Subcutaneous abdominal adipose tissue (tissue), 5 donors: ENCODE data around the gene MUC22.
"Not testable (repeated sequence)": the region's sequence is repeated elsewhere in the genome, so short reads cannot be mapped to it uniquely, and the experiment has no call there.

ENCODE experiments used
- H3K27ac ChIP-seq: one replicate; pipeline ENCODE4 v1.7.0; 2013; ENCODE audit warnings: low read depth, mild to moderate bottlenecking, inconsistent platforms, low read length, moderate library complexity
- H3K27me3 ChIP-seq, 5 donors: one replicate each; pipeline ENCODE4 v1.7.0; 2013; ENCODE audit warnings: low read length in 5 of 5, inconsistent platforms in 1 of 5; ENCODE audit not compliant: control insufficient read depth in 5 of 5, insufficient read depth in 4 of 5
- H3K36me3 ChIP-seq, 5 donors: one replicate each; pipeline ENCODE4 v1.7.0; 2013; ENCODE audit warnings: low read length in 5 of 5; ENCODE audit not compliant: control insufficient read depth in 5 of 5, insufficient read depth in 5 of 5
- H3K4me1 ChIP-seq, 5 donors: one replicate each; pipeline ENCODE4 v1.7.0; 2013; ENCODE audit warnings: low read length in 5 of 5, mild to moderate bottlenecking in 3 of 5, moderate library complexity in 1 of 5; ENCODE audit not compliant: control insufficient read depth in 5 of 5, insufficient read depth in 5 of 5
- H3K4me3 ChIP-seq, 5 donors: one replicate each; pipeline ENCODE4 v1.7.0; 2013; ENCODE audit warnings: low read length in 5 of 5, low read depth in 1 of 5
- H3K9ac ChIP-seq, 5 donors: one replicate each; pipeline ENCODE4 v1.7.0; 2013; ENCODE audit warnings: low read length in 5 of 5, mild to moderate bottlenecking in 4 of 5, moderate library complexity in 3 of 5
- H3K9me3 ChIP-seq, 5 donors: one replicate each; pipeline ENCODE4 v1.7.0; 2013; ENCODE audit warnings: low read length in 5 of 5; ENCODE audit not compliant: control insufficient read depth in 5 of 5
- donor health status: healthy.
- donor health status: healthy.
- donor health status: healthy.
- donor health status: healthy.
- donor health status: healthy.

The MUC22 gene

GRCh38 chr6:31053873-31054272, 43.6 kb downstream of the MUC22 start:
- no peak overlapping the region for H3K27ac ChIP-seq
- H3K9ac ChIP-seq: no peak overlapping the region
- H3K4me3 ChIP-seq: no peak overlapping the region
- peaks cover 0 to 11% (median 7%) of the 10 kb centered on the region in 5 donors for H3K27me3 ChIP-seq
- no peaks in the 10 kb centered on the region for H3K4me1 ChIP-seq
- no peaks in the 10 kb centered on the region for H3K36me3 ChIP-seq
- H3K9me3 ChIP-seq: no peaks in the 10 kb centered on the region

GRCh38 chr6:31055441-31055840, 45.2 kb downstream of the MUC22 start:
- Histone ChIP-seq H3K9ac (no peak overlapping the region), H3K27ac (no peak overlapping the region), H3K4me3 (no peak overlapping the region), H3K27me3 (peaks cover 0 to 14% (median 7%) of the 10 kb centered on the region in 5 donors), H3K4me1 (no peaks in the 10 kb centered on the region), H3K9me3 (no peaks in the 10 kb centered on the region), H3K36me3 (no peaks in the 10 kb centered on the region)

- Histone ChIP-seq H3K36me3 (no peaks in the 10 kb centered on the region), H3K4me1 (no peaks in the 10 kb centered on the region), H3K4me3 (no peak overlapping the region), H3K27ac (no peak overlapping the region), H3K27me3 (peaks cover 0 to 16% (median 8%) of the 10 kb centered on the region in 5 donors), H3K9me3 (no peaks in the 10 kb centered on the region), H3K9ac (no peak overlapping the region)
Observed at GRCh38 chr6:31057426-31058003, 47.2 kb downstream of the MUC22 start.

GRCh38 chr6:31058128-31058894, 48.0 kb downstream of the MUC22 start:
- Histone ChIP-seq H3K9ac (no peak overlapping the region), H3K27me3 (peaks cover 0 to 16% (median 8%) of the 10 kb centered on the region in 5 donors), H3K27ac (no peak overlapping the region), H3K4me1 (no peaks in the 10 kb centered on the region), H3K36me3 (no peaks in the 10 kb centered on the region), H3K4me3 (no peak overlapping the region), H3K9me3 (no peaks in the 10 kb centered on the region)

GRCh38 chr6:31060145-31060544, 49.9 kb downstream of the MUC22 start:
- no peak overlapping the region for H3K27ac ChIP-seq
- peaks cover 0 to 7% (median 2%) of the 10 kb centered on the region in 5 donors for H3K27me3 ChIP-seq
- no peaks in the 10 kb centered on the region for H3K9me3 ChIP-seq
- no peaks in the 10 kb centered on the region for H3K36me3 ChIP-seq
- no peak overlapping the region for H3K9ac ChIP-seq
- no peaks in the 10 kb centered on the region for H3K4me1 ChIP-seq
- no peak overlapping the region for H3K4me3 ChIP-seq

GRCh38 chr6:31063906-31064435, 53.7 kb downstream of the MUC22 start:
- Histone ChIP-seq H3K4me3 (no peak overlapping the region), H3K27ac (no peak overlapping the region), H3K9ac (no peak overlapping the region), H3K27me3 (peaks cover 0 to 7% (median 5%) of the 10 kb centered on the region in 5 donors), H3K9me3 (no peaks in the 10 kb centered on the region), H3K36me3 (no peaks in the 10 kb centered on the region), H3K4me1 (no peaks in the 10 kb centered on the region)

GRCh38 chr6:31065556-31065955, 55.3 kb downstream of the MUC22 start:
- H3K27ac ChIP-seq: no peak overlapping the region
- no peak overlapping the region for H3K9ac ChIP-seq
- no peaks in the 10 kb centered on the region for H3K4me1 ChIP-seq
- H3K36me3 ChIP-seq: no peaks in the 10 kb centered on the region
- peaks cover 0 to 7% (median 2%) of the 10 kb centered on the region in 5 donors for H3K27me3 ChIP-seq
- H3K9me3 ChIP-seq: no peaks in the 10 kb centered on the region
- H3K4me3 ChIP-seq: no peak overlapping the region

GRCh38 chr6:31067028-31067427, 56.8 kb downstream of the MUC22 start:
- H3K27me3 ChIP-seq, H3K4me1 ChIP-seq, H3K27ac ChIP-seq, H3K9me3 ChIP-seq, H3K9ac ChIP-seq, H3K36me3 ChIP-seq, H3K4me3 ChIP-seq: not testable (repeated sequence)

GRCh38 chr6:31067891-31068668, 57.8 kb downstream of the MUC22 start:
- H3K27ac ChIP-seq, H3K27me3 ChIP-seq, H3K36me3 ChIP-seq, H3K9me3 ChIP-seq, H3K4me1 ChIP-seq, H3K4me3 ChIP-seq, H3K9ac ChIP-seq: not testable (repeated sequence)
